Measurements from ENCODE around the gene GPR146. TPM values are rescaled to one million over a fixed set of nuclear protein-coding genes. Genes with fewer than 3 reads are reported as not detected.

The GPR146 gene
- total RNA-seq: 10.3 TPM
- polyA plus RNA-seq (ENCODE audit: insufficient read depth, low read depth, low replicate concordance): 7.6 TPM
- long read RNA-seq, donor 1, transcript GPR146-203 (2 exons, 1,053 nt): major isoform, 6 of 7 reads
- long read RNA-seq, donor 1, partial matches to known transcripts: 0 of 7 reads
- long read RNA-seq, donor 1, other reads (novel, unspliced or antisense): 0 of 7 reads
- long read RNA-seq, donor 2, partial matches to known transcripts: 0 of 2 reads
- long read RNA-seq, donor 2, other reads (novel, unspliced or antisense): 0 of 2 reads
- long read RNA-seq, donor 3, partial matches to known transcripts: 0 of 5 reads
- long read RNA-seq, donor 3, other reads (novel, unspliced or antisense): 0 of 5 reads
- long read RNA-seq, donor 4, partial matches to known transcripts: 0 of 4 reads
- long read RNA-seq, donor 4, other reads (novel, unspliced or antisense): 0 of 4 reads
- long read RNA-seq, donor 5: 0 reads
- long read RNA-seq, donor 6, partial matches to known transcripts: 0 of 3 reads
- long read RNA-seq, donor 6, other reads (novel, unspliced or antisense): 0 of 3 reads
- long read RNA-seq, donor 7, transcript GPR146-201 (2 exons, 1,969 nt): major isoform, 6 of 12 reads
- long read RNA-seq, donor 7, partial matches to known transcripts: 0 of 12 reads
- long read RNA-seq, donor 7, other reads (novel, unspliced or antisense): 5 of 12 reads
- long read RNA-seq, donor 8, partial matches to known transcripts: 0 of 2 reads
- long read RNA-seq, donor 8, other reads (novel, unspliced or antisense): 0 of 2 reads
- long read RNA-seq, donor 9, partial matches to known transcripts: 0 of 2 reads
- long read RNA-seq, donor 9, other reads (novel, unspliced or antisense): 0 of 2 reads
- long read RNA-seq, donor 10, partial matches to known transcripts: 0 of 1 reads
- long read RNA-seq, donor 10, other reads (novel, unspliced or antisense): 0 of 1 reads

DNA sequence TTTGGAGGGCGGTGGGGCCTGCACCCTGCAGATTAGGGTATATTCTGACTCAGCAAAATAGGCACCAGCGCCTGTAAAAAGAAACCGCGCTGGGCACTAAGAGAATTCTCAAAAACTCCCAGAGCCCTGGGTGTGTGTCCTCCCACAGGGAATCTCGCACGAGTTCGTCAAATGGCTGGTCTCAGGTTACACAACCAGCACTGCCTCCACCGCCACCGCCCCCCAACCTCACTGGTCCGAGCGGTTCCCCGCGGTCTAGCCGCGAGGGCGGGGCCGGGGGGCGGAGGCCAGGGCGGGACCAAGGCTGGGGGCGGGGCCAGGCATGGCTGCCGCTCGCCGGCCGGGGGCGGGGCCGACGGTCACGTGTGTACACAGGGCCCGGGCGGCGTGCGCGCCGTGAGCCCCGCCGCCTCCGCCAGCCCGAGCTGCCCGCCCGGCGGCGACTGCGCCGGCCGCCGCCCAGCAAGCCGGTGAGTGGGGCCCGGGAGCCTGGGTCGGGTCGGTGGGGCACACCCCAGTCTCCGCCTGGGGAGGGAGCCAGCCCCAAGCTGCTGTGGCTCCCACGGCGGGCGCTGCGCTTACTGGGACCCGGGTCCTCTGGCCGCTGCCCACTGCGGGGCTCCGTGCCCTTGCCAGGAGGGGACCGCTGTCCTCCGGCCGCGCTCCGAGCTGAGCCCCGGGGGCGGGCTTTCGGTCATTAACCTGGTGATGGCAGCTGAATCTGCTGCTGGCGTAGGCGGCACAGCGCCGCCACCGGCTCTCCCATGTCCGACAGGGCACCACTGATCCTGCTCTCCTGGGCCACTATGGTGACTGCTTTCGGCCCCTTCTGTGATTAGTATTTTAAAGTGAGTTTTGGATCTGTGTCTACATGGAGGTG, at the start of gene GPR146:
GPR146 (plus strand) TSS at position 358 of the 880 bp plus-strand sequence. CDS start 12,970 bp downstream, outside the sequence.
- FAIRE-seq: no peak
- peak within 1 kb of the TSS in 2 of 3 donors; percentile 38 to 70 for H3K9ac ChIP-seq (ENCODE audit: low read length in 3 of 3)
- H3K27ac ChIP-seq (ENCODE audit: low read depth in 2 of 2, low read length in 2 of 2): peak within 1 kb of the TSS; percentile 81 to 85
- H3K9me3 ChIP-seq (ENCODE audit: control insufficient read depth in 2 of 3, insufficient read depth in 1 of 3, low read length in 3 of 3): no peaks in the 10 kb centered on the region
- H3K4me3 ChIP-seq (ENCODE audit: low read length in 3 of 3): peak within 1 kb of the TSS; percentile 46 to 80 (median 72)
- no peaks in the 10 kb centered on the region for H3K27me3 ChIP-seq (ENCODE audit: control insufficient read depth, insufficient read depth, low read length)
- intact Hi-C loops (cut with DNase I): no loop called here
- DNase-seq: peak; percentile 97 to 99 (median 98)
- peaks cover 0 to 49% (median 45%) of the 10 kb centered on the region in 3 donors for H3K4me1 ChIP-seq (ENCODE audit: control insufficient read depth in 2 of 3, insufficient read depth in 2 of 3, low read depth in 1 of 3, low read length in 3 of 3)
- TF ChIP-seq, protein P1, sequence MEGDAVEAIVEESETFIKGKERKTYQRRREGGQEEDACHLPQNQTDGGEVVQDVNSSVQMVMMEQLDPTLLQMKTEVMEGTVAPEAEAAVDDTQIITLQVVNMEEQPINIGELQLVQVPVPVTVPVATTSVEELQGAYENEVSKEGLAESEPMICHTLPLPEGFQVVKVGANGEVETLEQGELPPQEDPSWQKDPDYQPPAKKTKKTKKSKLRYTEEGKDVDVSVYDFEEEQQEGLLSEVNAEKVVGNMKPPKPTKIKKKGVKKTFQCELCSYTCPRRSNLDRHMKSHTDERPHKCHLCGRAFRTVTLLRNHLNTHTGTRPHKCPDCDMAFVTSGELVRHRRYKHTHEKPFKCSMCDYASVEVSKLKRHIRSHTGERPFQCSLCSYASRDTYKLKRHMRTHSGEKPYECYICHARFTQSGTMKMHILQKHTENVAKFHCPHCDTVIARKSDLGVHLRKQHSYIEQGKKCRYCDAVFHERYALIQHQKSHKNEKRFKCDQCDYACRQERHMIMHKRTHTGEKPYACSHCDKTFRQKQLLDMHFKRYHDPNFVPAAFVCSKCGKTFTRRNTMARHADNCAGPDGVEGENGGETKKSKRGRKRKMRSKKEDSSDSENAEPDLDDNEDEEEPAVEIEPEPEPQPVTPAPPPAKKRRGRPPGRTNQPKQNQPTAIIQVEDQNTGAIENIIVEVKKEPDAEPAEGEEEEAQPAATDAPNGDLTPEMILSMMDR (IDR thresholded peaks at IDR 0.05; ENCODE audit: borderline replicate concordance, extremely low read depth, insufficient read depth): peak; percentile 37
- H3K36me3 ChIP-seq (ENCODE audit: control insufficient read depth in 2 of 3, insufficient read depth in 3 of 3, low read length in 3 of 3): no peaks in the 10 kb centered on the region

GRCh38 chr7:994592-995308, 49.6 kb upstream of the GPR146 start:
- DNase-seq (peak in 1 of 5 donors; percentile 54), FAIRE-seq (no peak)
- no peaks in the 10 kb centered on the region for H3K9me3 ChIP-seq (ENCODE audit: control insufficient read depth in 2 of 3, insufficient read depth in 1 of 3, low read length in 3 of 3)
- no peaks in the 10 kb centered on the region for H3K36me3 ChIP-seq (ENCODE audit: control insufficient read depth in 2 of 3, insufficient read depth in 3 of 3, low read length in 3 of 3)
- intact Hi-C loops (cut with DNase I): loop anchor here (5.0 to 10.0 kb wide), 2 partner anchors 68 to 180 kb away; no protein-coding TSS in a partner anchor
- no peak overlapping the region for H3K9ac ChIP-seq (ENCODE audit: low read length in 3 of 3)
- no peak overlapping the region for H3K4me3 ChIP-seq (ENCODE audit: low read length in 3 of 3)
- no peak overlapping the region for H3K27ac ChIP-seq (ENCODE audit: low read depth in 2 of 2, low read length in 2 of 2)
- no peaks in the 10 kb centered on the region for H3K27me3 ChIP-seq (ENCODE audit: control insufficient read depth, insufficient read depth, low read length)
- TF ChIP-seq, protein P1 (IDR thresholded peaks at IDR 0.05; ENCODE audit: borderline replicate concordance, extremely low read depth, insufficient read depth): no peak
- H3K4me1 ChIP-seq (ENCODE audit: control insufficient read depth in 2 of 3, insufficient read depth in 2 of 3, low read depth in 1 of 3, low read length in 3 of 3): peaks cover 0 to 2% (median 0%) of the 10 kb centered on the region in 3 donors

DNA sequence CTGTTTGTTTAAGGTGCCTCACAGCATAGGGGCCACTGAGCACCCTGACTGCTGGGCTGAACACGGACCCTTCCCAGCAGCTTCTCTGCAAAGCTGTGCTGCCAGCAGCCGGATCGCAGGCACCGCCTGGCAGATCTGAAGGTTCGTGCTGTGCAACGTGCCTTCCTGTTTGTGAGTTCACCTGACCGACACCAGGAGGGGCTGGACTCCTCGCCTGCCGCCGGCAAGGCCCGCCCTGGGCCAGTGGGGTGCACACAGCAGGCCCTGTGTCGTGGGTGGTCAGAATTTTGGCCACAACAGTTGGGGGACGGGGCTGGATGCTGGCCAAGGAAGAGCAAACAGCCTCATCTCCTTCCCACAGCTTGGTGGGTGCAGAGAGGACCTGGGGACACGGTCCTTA, 48.8 kb upstream of the GPR146 start:
- TF ChIP-seq, protein P1 (IDR thresholded peaks at IDR 0.05; ENCODE audit: borderline replicate concordance, extremely low read depth, insufficient read depth): no peak
- DNase-seq (no peak), FAIRE-seq (no peak)
- no peak overlapping the region for H3K27ac ChIP-seq (ENCODE audit: low read depth in 2 of 2, low read length in 2 of 2)
- H3K27me3 ChIP-seq (ENCODE audit: control insufficient read depth, insufficient read depth, low read length): no peaks in the 10 kb centered on the region
- no peak overlapping the region for H3K9ac ChIP-seq (ENCODE audit: low read length in 3 of 3)
- intact Hi-C loops (cut with DNase I): loop anchor here (10.0 kb wide), 1 partner anchor 179 kb away; no protein-coding TSS in a partner anchor
- no peaks in the 10 kb centered on the region for H3K9me3 ChIP-seq (ENCODE audit: control insufficient read depth in 2 of 3, insufficient read depth in 1 of 3, low read length in 3 of 3)
- H3K4me3 ChIP-seq (ENCODE audit: low read length in 3 of 3): no peak overlapping the region
- peaks cover 0 to 2% (median 0%) of the 10 kb centered on the region in 3 donors for H3K4me1 ChIP-seq (ENCODE audit: control insufficient read depth in 2 of 3, insufficient read depth in 2 of 3, low read depth in 1 of 3, low read length in 3 of 3)
- no peaks in the 10 kb centered on the region for H3K36me3 ChIP-seq (ENCODE audit: control insufficient read depth in 2 of 3, insufficient read depth in 3 of 3, low read length in 3 of 3)

All from kidney (tissue), 22 donors.